K562 (cell line): ENCODE results near the gene FHIT. TPM values are rescaled to one million over a fixed set of nuclear protein-coding genes. Genes with fewer than 3 reads are reported as not detected.

Source experiments
- ATAC-seq: fragments of 200-7000 bp; cut with Tn5 transposase; 3 replicates; pipeline ENCODE4 v1.9.1; 2020; ENCODE audit warnings: moderate library complexity
- BruUV-seq: library from RNA; stranded (reverse); fragments of 400-500 nt; replicated peaks from 2 replicates; lab custom pipeline; 2021; lab: Mats Ljungman, UMichigan
- CTCF ChIA-PET: fragments of 300-600 bp; formaldehyde crosslinking; extraction: SDS; loops from one replicate; lab custom pipeline; 2021; ENCODE audit warnings: low intra/inter-chr PET ratio; lab: Yijun Ruan, JAX
- POLR2A ChIA-PET: fragments of 300-600, 350-650 bp; sonication (Branson Sonifier 250); formaldehyde crosslinking; extraction: SDS; loops from one replicate; lab custom pipeline; 2021; ENCODE audit warnings: antibody characterized with exemption, inconsistent platforms; lab: Yijun Ruan, JAX
- DNase-seq, 4 experiments: peaks; one replicate each; pipeline versions ENCODE4 v3.0.0 to v3.0.0-alpha.2; 2011 to 2018; ENCODE audit warnings: low spot score in 3 of 4, mixed read lengths in 3 of 4; ENCODE audit errors: extremely low read depth in 1 of 4
- FAIRE-seq: peaks from 2 replicates; lab custom pipeline; 2011; peaks lifted over from hg19 to GRCh38; lab: Jason Lieb, UNC
- H2AFZ ChIP-seq: 2 replicates; pipeline ENCODE4 v1.6.0; 2011; ENCODE audit warnings: low read depth, low read length, control low read depth, inconsistent platforms
- H3K27ac ChIP-seq: fragments of 200-600 bp; 3 replicates; pipeline ENCODE4 v1.8.0; 2011; ENCODE audit warnings: low read depth, mild to moderate bottlenecking, control low read depth, inconsistent platforms, low read length, moderate library complexity, mixed read lengths; ENCODE audit errors: extremely low read depth
- H3K27me3 ChIP-seq, 2 experiments: fragments of 300-600 bp in 1 of 2; 2 replicates in 1 of 2; 3 replicates in 1 of 2; pipeline versions ENCODE4 v1.6.0 to v1.8.0; 2011; ENCODE audit warnings: inconsistent platforms in 2 of 2, low read length in 2 of 2, mild to moderate bottlenecking in 1 of 2, mixed read lengths in 1 of 2, moderate library complexity in 1 of 2; ENCODE audit not compliant: control insufficient read depth in 2 of 2, insufficient read depth in 2 of 2
- H3K36me3 ChIP-seq: fragments of 300-600 bp; 3 replicates; pipeline ENCODE4 v1.8.0; 2011; ENCODE audit warnings: mild to moderate bottlenecking, low read length, inconsistent platforms; ENCODE audit not compliant: control insufficient read depth, insufficient read depth
- H3K4me1 ChIP-seq, 2 experiments: fragments of 200-600 bp in 1 of 2; replicated peaks in 1 of 2; 2 replicates in 1 of 2; 3 replicates in 1 of 2; pipeline versions ENCODE4 v1.5.1 to v1.8.0; 2011; ENCODE audit warnings: inconsistent platforms in 2 of 2, low read length in 2 of 2, mild to moderate bottlenecking in 1 of 2, mixed read lengths in 1 of 2, moderate library complexity in 1 of 2; ENCODE audit not compliant: control insufficient read depth in 2 of 2, insufficient read depth in 2 of 2
- H3K4me2 ChIP-seq: 2 replicates; pipeline ENCODE4 v1.6.1; 2011; ENCODE audit warnings: low read length, control low read depth, inconsistent platforms, mixed read lengths; ENCODE audit not compliant: insufficient read depth
- H3K4me3 ChIP-seq: fragments of 200-600 bp; sonication (generic), shearing (Covaris generic); 2 replicates; pipeline ENCODE4 v1.5.1; 2016; ENCODE audit warnings: control low read depth, inconsistent platforms
- H3K79me2 ChIP-seq: fragments of 200-600 bp; 3 replicates; pipeline ENCODE4 v1.8.0; 2011; ENCODE audit warnings: low read length, inconsistent platforms; ENCODE audit not compliant: control insufficient read depth, insufficient read depth
- H3K9ac ChIP-seq, 2 experiments: 2 replicates each; pipeline versions ENCODE4 v1.6.0 to v1.6.1; 2011; ENCODE audit warnings: low read depth in 2 of 2, low read length in 2 of 2, control low read depth in 1 of 2, inconsistent platforms in 1 of 2, mild to moderate bottlenecking in 1 of 2, mixed read lengths in 1 of 2; ENCODE audit not compliant: insufficient read depth in 1 of 2
- H3K9me1 ChIP-seq: one replicate; pipeline ENCODE4 v1.6.0; 2011; ENCODE audit warnings: inconsistent platforms, mild to moderate bottlenecking, low read length, moderate library complexity; ENCODE audit not compliant: control insufficient read depth, insufficient read depth
- H3K9me3 ChIP-seq: replicated peaks from 2 replicates; pipeline ENCODE4 v1.5.1; 2011; ENCODE audit warnings: low read depth, low read length, inconsistent platforms; ENCODE audit not compliant: control insufficient read depth, insufficient read depth
- H4K20me1 ChIP-seq: replicated peaks from 2 replicates; pipeline ENCODE4 v1.6.1; 2011; ENCODE audit warnings: low read length, inconsistent platforms, mixed read lengths; ENCODE audit not compliant: control insufficient read depth, insufficient read depth
- ATF6 ChIP-seq: sonication (generic); formaldehyde crosslinking; IDR thresholded peaks from 2 replicates; pipeline ENCODE4 v1.4.0; 2020; ENCODE audit warnings: mild to moderate bottlenecking, missing genetic modification reagents
- NFIX ChIP-seq: fragments of 250-450 bp; sonication (Bioruptor Pico); IDR thresholded peaks from 2 replicates; pipeline ENCODE4 v1.4.0; 2020; ENCODE audit warnings: low read depth, mild to moderate bottlenecking, moderate library complexity
- PHB ChIP-seq: fragments of 250-450 bp; sonication (Bioruptor Pico); IDR thresholded peaks from 2 replicates; pipeline ENCODE4 v1.5.0; 2021
- PKNOX1 ChIP-seq: fragments of 450-650 bp; IDR thresholded peaks from 2 replicates; pipeline ENCODE4 v1.6.1; 2016
- TFAM ChIP-seq: fragments of 250-450 bp; sonication (Bioruptor Pico); conservative IDR thresholded peaks from 2 replicates; pipeline ENCODE4 v1.5.0; 2021; ENCODE audit warnings: mild to moderate bottlenecking, moderate library complexity
- ZFP30 ChIP-seq: fragments of 250-450 bp; sonication (Bioruptor Pico); IDR thresholded peaks from 2 replicates; pipeline ENCODE4 v1.8.0; 2022; ENCODE audit warnings: moderate library complexity, mild to moderate bottlenecking, inconsistent platforms, borderline replicate concordance
- ZNF174 ChIP-seq: fragments of 250-450 bp; sonication (Bioruptor Pico); IDR thresholded peaks from 2 replicates; pipeline ENCODE4 v1.4.0; 2020; ENCODE audit warnings: mild to moderate bottlenecking
- ZNF445 ChIP-seq: fragments of 250-450 bp; sonication (Bioruptor Pico); IDR thresholded peaks from 2 replicates; pipeline ENCODE4 v1.4.0; 2020; ENCODE audit warnings: low read depth, mild to moderate bottlenecking, moderate library complexity
- ZNF668 ChIP-seq: fragments of 250-450 bp; sonication (Bioruptor Pico); IDR thresholded peaks from 2 replicates; pipeline ENCODE4 v1.8.0; 2022; ENCODE audit warnings: mild to moderate bottlenecking, inconsistent platforms
- WGBS: fragments of 100-300 bp; shearing (Covaris generic); methylation state at CpG from one replicate; pipeline ENCODE4 v1.1.6; 2016; ENCODE audit warnings: low coverage, mixed read lengths; ENCODE audit not compliant: insufficient coverage; ENCODE audit errors: missing lambda C conversion rate; 5-methylcytosine and 5-hydroxymethylcytosine counted together
- in situ Hi-C: fragments of 300-500 bp; cut with MboI; formaldehyde crosslinking; loops from 4 replicates; pipeline ENCODE4 v1.15.0; 2018; ENCODE audit warnings: inconsistent platforms, mixed read lengths
- intact Hi-C: fragments of 100-400 bp; cut with micrococcal nuclease; formaldehyde crosslinking; loops from 2 replicates; pipeline ENCODE4 v1.14.2; 2022
- polyA plus RNA-seq, 8 experiments: library from polyadenylated mRNA; depleted of rRNA in 4 of 8; stranded (reverse) in 5 of 8; unstranded in 3 of 8; fragments of >200 nt; fragmentation: Nextera tagmentation in 2 of 8; fragmentation: Illumina TruSeq in 1 of 8; extraction: Ambion mirVana in 2 of 8; extraction: Trizol in 1 of 8; gene quantifications; 2 replicates each; pipeline versions ENCODE4 v1.2.1 to v1.2.3, GENCODE V29; 2011 to 2014; ENCODE audit warnings: inconsistent platforms in 1 of 8, missing spikeins in 1 of 8
- total RNA-seq, 7 experiments: library from RNA; depleted of rRNA in 6 of 7; stranded (reverse); fragments of >200 nt in 6 of 7; fragmentation: Illumina TruSeq in 2 of 7; extraction: Trizol in 2 of 7; gene quantifications; 2 replicates each; pipeline versions ENCODE4 v1.2.1 to v1.2.3, GENCODE V29; 2011 to 2021; ENCODE audit warnings: low replicate concordance in 1 of 7
- TF ChIP-seq, protein P1 (sequence below), 2 experiments: IDR thresholded peaks; 2 replicates each; pipeline ENCODE4 v1.6.1; 2012; ENCODE audit warnings: improper control_type of control experiment in 2 of 2, low read depth in 2 of 2, low read length in 2 of 2, borderline replicate concordance in 1 of 2
- TF ChIP-seq, protein P2 (sequence below), 2 experiments: fragments of 200-800 bp in 1 of 2; sonication (Bioruptor generic) in 1 of 2; sonication (generic) in 1 of 2; formaldehyde crosslinking in 1 of 2; IDR thresholded peaks in 1 of 2; conservative IDR thresholded peaks in 1 of 2; 2 replicates each; pipeline versions ENCODE4 v1.5.0 to v1.6.1; 2016 to 2020; ENCODE audit warnings: missing compliant biosample characterization in 1 of 2, missing genetic modification characterization in 1 of 2, missing genetic modification reagents in 1 of 2

Gene FHIT
- total and polyA plus RNA-seq, 9 of the 15 experiments (the other 6 are each of a cell fraction or from before 2014, with no cell fraction given), result 1.7 to 9.1 (median 4.3) TPM

- H3K4me2 ChIP-seq, result no peak overlapping the region
- 30% methylated on average over 4 of the region's 4 CpGs for WGBS
- POLR2A ChIA-PET, result no interaction called here
- H3K4me3 ChIP-seq, result no peak overlapping the region
- intact Hi-C loops, result no loop called here
- no peak overlapping the region for H2AFZ ChIP-seq
- H3K36me3 ChIP-seq, result no peaks in the 10 kb centered on the region
- in situ Hi-C loops, result no loop called here
- H3K9ac ChIP-seq, result no peak overlapping the region
- no peak for ATAC-seq
- DNase-seq, result no peak
- BruUV-seq, result no TSS peak
- no peaks in the 10 kb centered on the region for H3K4me1 ChIP-seq
- FAIRE-seq, result no peak
- H3K27me3 ChIP-seq, result no peaks in the 10 kb centered on the region
- H3K9me1 ChIP-seq, result no peaks in the 10 kb centered on the region
- H3K79me2 ChIP-seq, result no peaks in the 10 kb centered on the region
- TF ChIP-seq ZNF445 (no peak), ZFP30 (CRISPR knock-in tag) (no peak), ATF6 (no peak), PKNOX1 (no peak), NFIX (CRISPR knock-in tag) (no peak), TFAM (CRISPR knock-in tag) (no peak), PHB (CRISPR knock-in tag) (no peak), ZNF668 (CRISPR knock-in tag) (no peak), ZNF174 (CRISPR knock-in tag) (no peak)
- TF ChIP-seq, protein P1, sequence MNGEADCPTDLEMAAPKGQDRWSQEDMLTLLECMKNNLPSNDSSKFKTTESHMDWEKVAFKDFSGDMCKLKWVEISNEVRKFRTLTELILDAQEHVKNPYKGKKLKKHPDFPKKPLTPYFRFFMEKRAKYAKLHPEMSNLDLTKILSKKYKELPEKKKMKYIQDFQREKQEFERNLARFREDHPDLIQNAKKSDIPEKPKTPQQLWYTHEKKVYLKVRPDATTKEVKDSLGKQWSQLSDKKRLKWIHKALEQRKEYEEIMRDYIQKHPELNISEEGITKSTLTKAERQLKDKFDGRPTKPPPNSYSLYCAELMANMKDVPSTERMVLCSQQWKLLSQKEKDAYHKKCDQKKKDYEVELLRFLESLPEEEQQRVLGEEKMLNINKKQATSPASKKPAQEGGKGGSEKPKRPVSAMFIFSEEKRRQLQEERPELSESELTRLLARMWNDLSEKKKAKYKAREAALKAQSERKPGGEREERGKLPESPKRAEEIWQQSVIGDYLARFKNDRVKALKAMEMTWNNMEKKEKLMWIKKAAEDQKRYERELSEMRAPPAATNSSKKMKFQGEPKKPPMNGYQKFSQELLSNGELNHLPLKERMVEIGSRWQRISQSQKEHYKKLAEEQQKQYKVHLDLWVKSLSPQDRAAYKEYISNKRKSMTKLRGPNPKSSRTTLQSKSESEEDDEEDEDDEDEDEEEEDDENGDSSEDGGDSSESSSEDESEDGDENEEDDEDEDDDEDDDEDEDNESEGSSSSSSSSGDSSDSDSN (IDR thresholded peaks at IDR 0.05; ENCODE audit: borderline replicate concordance in 1 of 2, low read depth in 2 of 2, low read length in 2 of 2), result no peak
- TF ChIP-seq, protein P2, sequence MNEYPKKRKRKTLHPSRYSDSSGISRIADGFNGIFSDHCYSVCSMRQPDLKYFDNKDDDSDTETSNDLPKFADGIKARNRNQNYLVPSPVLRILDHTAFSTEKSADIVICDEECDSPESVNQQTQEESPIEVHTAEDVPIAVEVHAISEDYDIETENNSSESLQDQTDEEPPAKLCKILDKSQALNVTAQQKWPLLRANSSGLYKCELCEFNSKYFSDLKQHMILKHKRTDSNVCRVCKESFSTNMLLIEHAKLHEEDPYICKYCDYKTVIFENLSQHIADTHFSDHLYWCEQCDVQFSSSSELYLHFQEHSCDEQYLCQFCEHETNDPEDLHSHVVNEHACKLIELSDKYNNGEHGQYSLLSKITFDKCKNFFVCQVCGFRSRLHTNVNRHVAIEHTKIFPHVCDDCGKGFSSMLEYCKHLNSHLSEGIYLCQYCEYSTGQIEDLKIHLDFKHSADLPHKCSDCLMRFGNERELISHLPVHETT (CRISPR knock-in tag; conservative IDR thresholded peaks at IDR 0.05 in 1 of 2, IDR thresholded peaks at IDR 0.05 in 1 of 2), result no peak
- TF ChIP-seq, all 486 proteins: peak for 0
- H3K9me3 ChIP-seq, result no peaks in the 10 kb centered on the region
- H4K20me1 ChIP-seq, result no peaks in the 10 kb centered on the region
- H3K27ac ChIP-seq, result no peak overlapping the region
- CTCF ChIA-PET, result no interaction called here
Measured at GRCh38 chr3:61158216-61158615, 93.0 kb downstream of the FHIT start.
